Endothelial cell of umbilical vein (primary cell): ENCODE measurements around the gene ADCY7. TPM values are rescaled to one million over a fixed set of nuclear protein-coding genes. Genes with fewer than 3 reads are reported as not detected.

Source experiments
- BruUV-seq: library from RNA; stranded (reverse); fragments of 400-500 nt; replicated peaks from 2 replicates; lab custom pipeline; 2021; lab: Mats Ljungman, UMichigan
- CTCF ChIA-PET: fragments of 300-600, 350-600 bp; sonication (Branson Sonifier 250); formaldehyde crosslinking; loops from one replicate; lab custom pipeline; 2021; ENCODE audit warnings: antibody characterized with exemption, inconsistent platforms; lab: Charles Lee
- POLR2A ChIA-PET: fragments of 300-600, 350-600 bp; sonication (Branson Sonifier 250); formaldehyde crosslinking; loops from one replicate; lab custom pipeline; 2021; ENCODE audit warnings: antibody characterized with exemption, inconsistent platforms; lab: Charles Lee
- DNase-seq: peaks from one replicate; pipeline ENCODE4 v3.0.0-alpha.2; 2011; ENCODE audit warnings: low read depth, low spot score
- FAIRE-seq: peaks from 2 replicates; lab custom pipeline; 2011; peaks lifted over from hg19 to GRCh38; lab: Jason Lieb, UNC
- H2AFZ ChIP-seq: 2 replicates; pipeline ENCODE4 v1.6.0; 2012; ENCODE audit warnings: low read depth, low read length, control low read depth, inconsistent platforms
- H3K27ac ChIP-seq: 2 replicates; pipeline ENCODE4 v1.5.1; 2011; ENCODE audit warnings: low read depth, mild to moderate bottlenecking, control low read depth, low read length, moderate library complexity; ENCODE audit not compliant: insufficient read depth
- H3K27me3 ChIP-seq, 2 experiments: 2 replicates each; pipeline versions ENCODE4 v1.6.0 to v1.6.1; 2011; ENCODE audit warnings: low read length in 2 of 2, mixed read lengths in 1 of 2; ENCODE audit not compliant: control insufficient read depth in 2 of 2, insufficient read depth in 2 of 2
- H3K36me3 ChIP-seq, 2 experiments: 2 replicates in 1 of 2; 3 replicates in 1 of 2; pipeline ENCODE4 v1.5.1; 2011; ENCODE audit warnings: low read length in 2 of 2, mild to moderate bottlenecking in 1 of 2, moderate library complexity in 1 of 2; ENCODE audit not compliant: control insufficient read depth in 2 of 2, insufficient read depth in 2 of 2; ENCODE audit errors: extremely low read depth in 1 of 2
- H3K4me1 ChIP-seq: 3 replicates; pipeline ENCODE4 v1.5.1; 2011; ENCODE audit warnings: mild to moderate bottlenecking, low read length; ENCODE audit not compliant: control insufficient read depth, insufficient read depth; ENCODE audit errors: extremely low read depth
- H3K4me2 ChIP-seq: 2 replicates; pipeline ENCODE4 v1.6.1; 2011; ENCODE audit warnings: low read length, control low read depth, mixed read lengths; ENCODE audit not compliant: insufficient read depth
- H3K4me3 ChIP-seq, 3 experiments: fragments of 200-600 bp in 1 of 3; sonication (generic), shearing (Covaris generic) in 1 of 3; replicated peaks in 1 of 3; 2 replicates each; pipeline ENCODE4 v1.5.1; 2011 to 2016; ENCODE audit warnings: control low read depth in 3 of 3, low read length in 3 of 3, mild to moderate bottlenecking in 2 of 3, inconsistent platforms in 1 of 3, low read depth in 1 of 3, moderate library complexity in 1 of 3; ENCODE audit not compliant: insufficient read depth in 1 of 3
- H3K79me2 ChIP-seq: 2 replicates; pipeline ENCODE4 v1.6.0; 2012; ENCODE audit warnings: low read length, inconsistent platforms; ENCODE audit not compliant: control insufficient read depth, insufficient read depth
- H3K9ac ChIP-seq: replicated peaks from 2 replicates; pipeline ENCODE3; 2011; ENCODE audit warnings: low read length, control low read depth; ENCODE audit not compliant: insufficient read depth; ENCODE audit errors: extremely low read depth
- H3K9me1 ChIP-seq: replicated peaks from 3 replicates; pipeline ENCODE4 v1.6.0; 2011; ENCODE audit warnings: mild to moderate bottlenecking, low read length; ENCODE audit not compliant: control insufficient read depth, insufficient read depth; ENCODE audit errors: extremely low read depth
- H3K9me3 ChIP-seq: replicated peaks from 2 replicates; pipeline ENCODE4 v1.5.1; 2012; ENCODE audit warnings: low read length, inconsistent platforms; ENCODE audit not compliant: control insufficient read depth, insufficient read depth
- H4K20me1 ChIP-seq: replicated peaks from 2 replicates; pipeline ENCODE3; 2011; ENCODE audit warnings: mild to moderate bottlenecking, low read length; ENCODE audit not compliant: control insufficient read depth, insufficient read depth; ENCODE audit errors: extremely low read depth
- CTCF ChIP-seq, 2 donors: IDR thresholded peaks; 1 replicate in 1 of 2; 2 replicates in 1 of 2; pipeline ENCODE4 v1.5.1; 2011; ENCODE audit warnings: low read length in 2 of 2, mild to moderate bottlenecking in 2 of 2, moderate library complexity in 2 of 2, control low read depth in 1 of 2, inconsistent platforms in 1 of 2, low read depth in 1 of 2; ENCODE audit not compliant: insufficient read depth in 1 of 2; ENCODE audit errors: extremely low read depth in 1 of 2
- EZH2 ChIP-seq: IDR thresholded peaks from 2 replicates; pipeline ENCODE4 v1.6.1; 2012; ENCODE audit warnings: borderline replicate concordance, low read depth, mild to moderate bottlenecking, moderate library complexity, low read length, inconsistent platforms; ENCODE audit not compliant: severe bottlenecking
- FOS ChIP-seq: IDR thresholded peaks from 2 replicates; pipeline ENCODE4 v1.6.1; 2011; ENCODE audit warnings: mild to moderate bottlenecking, low read length, moderate library complexity, borderline replicate concordance; ENCODE audit not compliant: insufficient read depth
- GATA2 ChIP-seq: IDR thresholded peaks from 2 replicates; pipeline ENCODE4 v1.7.0; 2011; ENCODE audit warnings: low read depth, mild to moderate bottlenecking, moderate library complexity, mixed read lengths, low read length; ENCODE audit not compliant: insufficient read length, insufficient read depth
- JUN ChIP-seq: IDR thresholded peaks from 2 replicates; pipeline ENCODE4 v1.6.1; 2011; ENCODE audit warnings: borderline replicate concordance, low read depth; ENCODE audit not compliant: insufficient read length, insufficient read depth
- MAX ChIP-seq: IDR thresholded peaks from 2 replicates; pipeline ENCODE4 v1.6.1; 2011; ENCODE audit not compliant: insufficient read depth, insufficient read length
- MYC ChIP-seq: IDR thresholded peaks from one replicate; pipeline ENCODE4 v1.6.1; 2011; ENCODE audit warnings: mild to moderate bottlenecking, low read depth, low read length
- POLR2A ChIP-seq: IDR thresholded peaks from 2 replicates; pipeline ENCODE4 v1.6.1; 2012; ENCODE audit warnings: low read depth, mild to moderate bottlenecking, control low read depth, low read length
- POLR2AphosphoS5 ChIP-seq: IDR thresholded peaks from 2 replicates; pipeline ENCODE4 v1.6.1; 2012; ENCODE audit warnings: low read depth, mild to moderate bottlenecking, control low read depth, low read length, moderate library complexity; ENCODE audit not compliant: insufficient read depth
- dilution Hi-C: fragments of 300-500 bp; cut with MboI; formaldehyde crosslinking; loops from one replicate; pipeline ENCODE4 v1.15.0; 2019; ENCODE audit warnings: low sequenced_read_pairs; ENCODE audit not compliant: extremely low pct_ligation_motif_present
- intact Hi-C: fragments of 100-400 bp; cut with micrococcal nuclease; formaldehyde crosslinking; loops from one replicate; pipeline ENCODE4 v1.10.0; 2022
- polyA plus RNA-seq, 4 experiments: library from polyadenylated mRNA; depleted of rRNA in 3 of 4; stranded (reverse) in 3 of 4; unstranded in 1 of 4; fragments of >200 nt; gene quantifications; 2 replicates each; pipeline versions ENCODE4 v1.2.1 to v1.2.3, GENCODE V29; 2011 to 2012; ENCODE audit warnings: missing spikeins in 1 of 4
- total RNA-seq: library from RNA; stranded (reverse); gene quantifications from 2 replicates; pipeline ENCODE4 v1.2.3, GENCODE V29; 2021

Gene ADCY7
- total and polyA plus RNA-seq, 2 donors (not counting 3 experiments of a cell fraction or from before 2014, with no cell fraction given) = 3.5 to 9.3 TPM

- DNase-seq (no peak), FAIRE-seq (no peak)
- H3K79me2 ChIP-seq = no peaks in the 10 kb centered on the region
- H3K4me2 ChIP-seq = no peak overlapping the region
- H3K9me3 ChIP-seq = no peaks in the 10 kb centered on the region
- ChIA-PET CTCF (interaction anchor here (0.7 to 1.1 kb wide), 5 partner anchors 18 to 392 kb away, joined by 3 to 5 read pairs (median 3); partner anchors contain the start of gene CNEP1R1), POLR2A (no interaction called here)
- H4K20me1 ChIP-seq = no peaks in the 10 kb centered on the region
- no peak overlapping the region for H3K4me3 ChIP-seq
- H3K9ac ChIP-seq = no peak overlapping the region
- dilution Hi-C loops (no loop called here), intact Hi-C loops (no loop called here)
- H3K36me3 ChIP-seq = no peaks in the 10 kb centered on the region
- no peaks in the 10 kb centered on the region for H3K27me3 ChIP-seq
- H2AFZ ChIP-seq = no peak overlapping the region
- no peak overlapping the region for H3K27ac ChIP-seq
- no peaks in the 10 kb centered on the region for H3K9me1 ChIP-seq
- no TSS peak for BruUV-seq
- no peaks in the 10 kb centered on the region for H3K4me1 ChIP-seq
- TF ChIP-seq POLR2AphosphoS5 (no peak), FOS (no peak), POLR2A (no peak), MAX (no peak), GATA2 (no peak), JUN (no peak), EZH2 (no peak), CTCF (IDR thresholded peaks at IDR 0.05; ENCODE audit: extremely low read depth in 1 of 2, insufficient read depth in 1 of 2, low read depth in 1 of 2, low read length in 2 of 2) (no peak), MYC (no peak)
Observed at GRCh38 chr16:50273382-50273690, 7.0 kb downstream of the ADCY7 start.
